A549 (cell line): Measurements from ENCODE around the gene PROX1. TPM values are rescaled to one million over a fixed set of nuclear protein-coding genes. Genes with fewer than 3 reads are reported as not detected.

Source experiments
- ATAC-seq, 2 experiments: fragments of 200-7000 bp in 1 of 2; fragments of >200 bp in 1 of 2; cut with Nextera tagmentation in 1 of 2; cut with Tn5 transposase in 1 of 2; 3 replicates each; pipeline versions ENCODE4 v1.8.0 to v1.9.1; 2018 to 2020; ENCODE audit warnings: mild to moderate bottlenecking in 1 of 2, moderate library complexity in 1 of 2
- CTCF ChIA-PET: fragments of 300-600 bp; sonication (Branson Sonifier 250); formaldehyde crosslinking; extraction: SDS; loops from one replicate; lab custom pipeline; 2021; ENCODE audit warnings: antibody characterized with exemption, inconsistent platforms; lab: Yijun Ruan, JAX
- POLR2A ChIA-PET: fragments of 350-600 bp; formaldehyde crosslinking; extraction: SDS; loops from one replicate; lab custom pipeline; 2021; ENCODE audit warnings: antibody characterized with exemption, inconsistent platforms; lab: Yijun Ruan, JAX
- DNase-seq, 2 experiments: peaks; one replicate each; pipeline versions ENCODE4 v3.0.0 to v3.0.0-alpha.2; 2011 to 2016; ENCODE audit warnings: low read depth in 1 of 2, low spot score in 1 of 2
- FAIRE-seq: peaks from 2 replicates; lab custom pipeline; 2011; peaks lifted over from hg19 to GRCh38; lab: Jason Lieb, UNC
- H3K27ac ChIP-seq, 2 experiments: fragments of >200 bp; sonication (Bioruptor Twin); formaldehyde crosslinking; 3 replicates each; pipeline ENCODE4 v1.5.1; 2016 to 2017
- H3K4me1 ChIP-seq: fragments of >200 bp; sonication (Bioruptor Twin); formaldehyde crosslinking; 3 replicates; pipeline ENCODE4 v1.6.1; 2016
- H3K4me2 ChIP-seq: fragments of >200 bp; sonication (Bioruptor Twin); formaldehyde crosslinking; 3 replicates; pipeline ENCODE4 v1.6.1; 2016
- H3K4me3 ChIP-seq: fragments of >200 bp; sonication (Bioruptor Twin); formaldehyde crosslinking; 3 replicates; pipeline ENCODE4 v1.5.1; 2016
- H3K9me3 ChIP-seq: fragments of >200 bp; sonication (Bioruptor Twin); formaldehyde crosslinking; 3 replicates; pipeline ENCODE4 v1.6.1; 2016
- BCL3 ChIP-seq: fragments of >200 bp; sonication (Bioruptor Twin); formaldehyde crosslinking; IDR thresholded peaks from 3 replicates; pipeline ENCODE4 v1.6.1; 2016
- CBX2 ChIP-seq: fragments of 200-600 bp; sonication (generic); IDR thresholded peaks from 2 replicates; pipeline ENCODE4 v1.6.1; 2016; ENCODE audit warnings: low read depth, mild to moderate bottlenecking, borderline replicate concordance
- CBX8 ChIP-seq: fragments of 200-600 bp; sonication (generic); IDR thresholded peaks from 2 replicates; pipeline ENCODE4 v1.6.1; 2016
- CHD2 ChIP-seq: fragments of 150-350 bp; IDR thresholded peaks from 2 replicates; pipeline ENCODE4 v1.6.1; 2014; ENCODE audit warnings: low read length; ENCODE audit not compliant: partially characterized antibody
- CHD4 ChIP-seq: fragments of 200-600 bp; sonication (generic); IDR thresholded peaks from 2 replicates; pipeline ENCODE4 v1.6.1; 2016; ENCODE audit warnings: antibody characterized with exemption, mild to moderate bottlenecking, borderline replicate concordance
- E2F6 ChIP-seq: IDR thresholded peaks from 2 replicates; pipeline ENCODE4 v1.6.1; 2012; ENCODE audit warnings: low read depth, borderline replicate concordance
- EHF ChIP-seq: fragments of 250-450 bp; sonication (Bioruptor Pico); IDR thresholded peaks from 2 replicates; pipeline ENCODE4 v1.5.0; 2020; ENCODE audit warnings: mild to moderate bottlenecking
- EHMT2 ChIP-seq: fragments of 200-600 bp; sonication (generic); IDR thresholded peaks from 2 replicates; pipeline ENCODE4 v1.6.1; 2016; ENCODE audit warnings: antibody characterized with exemption, low read depth, mild to moderate bottlenecking, moderate library complexity
- ELK1 ChIP-seq: fragments of 150-350 bp; IDR thresholded peaks from 2 replicates; pipeline ENCODE4 v1.6.1; 2014; ENCODE audit warnings: low read depth, mild to moderate bottlenecking, low read length
- FOSB ChIP-seq: fragments of 250-450 bp; sonication (Bioruptor Pico); IDR thresholded peaks from 2 replicates; pipeline ENCODE4 v1.5.0; 2020; ENCODE audit warnings: mild to moderate bottlenecking, moderate library complexity
- FOSL2 ChIP-seq, 2 experiments: fragments of 450-650 bp in 1 of 2; fragments of >200 bp in 1 of 2; sonication (Bioruptor Twin) in 1 of 2; formaldehyde crosslinking; IDR thresholded peaks; 2 replicates each; pipeline versions ENCODE4 v1.5.0 to v1.6.1; 2016 to 2020; ENCODE audit warnings: mild to moderate bottlenecking in 1 of 2, moderate library complexity in 1 of 2
- HDAC2 ChIP-seq: fragments of 200-600 bp; sonication (generic); IDR thresholded peaks from 2 replicates; pipeline ENCODE4 v1.6.1; 2016
- HOXB5 ChIP-seq: fragments of 250-450 bp; sonication (Bioruptor Pico); IDR thresholded peaks from 2 replicates; pipeline ENCODE4 v1.5.0; 2020; ENCODE audit warnings: mild to moderate bottlenecking, moderate library complexity
- JUN ChIP-seq, 2 experiments: fragments of >200 bp; sonication (Bioruptor Twin); formaldehyde crosslinking; IDR thresholded peaks; 2 replicates in 1 of 2; 3 replicates in 1 of 2; pipeline ENCODE4 v1.6.1; 2016 to 2017
- KDM5A ChIP-seq: fragments of 200-600 bp; sonication (generic); IDR thresholded peaks from 2 replicates; pipeline ENCODE4 v1.6.1; 2016; ENCODE audit warnings: antibody characterized with exemption, mild to moderate bottlenecking
- MAFK ChIP-seq: fragments of 450-650 bp; IDR thresholded peaks from 2 replicates; pipeline ENCODE4 v1.6.1; 2014; ENCODE audit not compliant: partially characterized antibody
- MAZ ChIP-seq: fragments of 150-350 bp; IDR thresholded peaks from 2 replicates; pipeline ENCODE4 v1.6.1; 2014; ENCODE audit warnings: antibody characterized with exemption, low read depth, low read length, borderline replicate concordance
- NPAS2 ChIP-seq: fragments of 250-450 bp; sonication (Bioruptor Pico); IDR thresholded peaks from 2 replicates; pipeline ENCODE4 v1.8.0; 2022; ENCODE audit warnings: mild to moderate bottlenecking, moderate library complexity, borderline replicate concordance
- PHF8 ChIP-seq: fragments of 200-600 bp; sonication (generic); IDR thresholded peaks from 2 replicates; pipeline ENCODE4 v1.6.1; 2016; ENCODE audit warnings: low read depth, mild to moderate bottlenecking, antibody characterized with exemption, moderate library complexity, borderline replicate concordance
- POLR2AphosphoS2 ChIP-seq: conservative IDR thresholded peaks from 2 replicates; pipeline ENCODE4 v1.6.1; 2012; ENCODE audit warnings: low read length, improper control_type of control experiment, inconsistent platforms
- RARB ChIP-seq: fragments of 250-450 bp; sonication (Bioruptor Pico); IDR thresholded peaks from 2 replicates; pipeline ENCODE4 v1.8.0; 2021; ENCODE audit warnings: mild to moderate bottlenecking, moderate library complexity
- RFX5 ChIP-seq: fragments of 450-650 bp; IDR thresholded peaks from 2 replicates; pipeline ENCODE4 v1.7.1; 2014; ENCODE audit warnings: antibody characterized with exemption, mild to moderate bottlenecking, moderate library complexity
- RNF2 ChIP-seq: fragments of 200-600 bp; sonication (generic); IDR thresholded peaks from 2 replicates; pipeline ENCODE4 v1.6.1; 2016; ENCODE audit warnings: low read depth, mild to moderate bottlenecking, antibody characterized with exemption, moderate library complexity, borderline replicate concordance
- TP53 ChIP-seq: fragments of 250-450 bp; sonication (Bioruptor Pico); IDR thresholded peaks from 2 replicates; pipeline ENCODE4 v1.5.0; 2021; ENCODE audit warnings: mild to moderate bottlenecking, moderate library complexity
- ZC3H11A ChIP-seq: fragments of 450-650 bp; IDR thresholded peaks from 2 replicates; pipeline ENCODE4 v1.6.1; 2014; ENCODE audit warnings: antibody characterized with exemption, mild to moderate bottlenecking
- ZFP36 ChIP-seq: fragments of 450-650 bp; IDR thresholded peaks from 2 replicates; pipeline ENCODE4 v1.6.1; 2014; ENCODE audit warnings: borderline replicate concordance; ENCODE audit not compliant: partially characterized antibody
- ZNF302 ChIP-seq: fragments of 250-450 bp; sonication (Bioruptor Pico); IDR thresholded peaks from 2 replicates; pipeline ENCODE4 v1.9.0; 2021; ENCODE audit warnings: inconsistent platforms, mild to moderate bottlenecking, moderate library complexity
- ZSCAN20 ChIP-seq: fragments of 250-450 bp; sonication (Bioruptor Pico); IDR thresholded peaks from 2 replicates; pipeline ENCODE4 v1.8.0; 2022; ENCODE audit warnings: mild to moderate bottlenecking, moderate library complexity
- WGBS: methylation state at CpG from one replicate; pipeline ENCODE4 v1.1.6; 2017; ENCODE audit errors: missing lambda C conversion rate; 5-methylcytosine and 5-hydroxymethylcytosine counted together
- polyA plus RNA-seq, 4 experiments: library from polyadenylated mRNA; depleted of rRNA in 3 of 4; stranded (reverse); fragments of >200 nt; fragmentation: RNase III in 1 of 4; extraction: RNeasy Plus Mini Kit Qiagen cat#74134 plus additional on column Dnase treatment in 1 of 4; gene quantifications; 2 replicates in 3 of 4; 3 replicates in 1 of 4; pipeline ENCODE4 v1.2.3, GENCODE V29; 2011 to 2017
- TF ChIP-seq, protein P1 (sequence below): fragments of 250-450 bp; sonication (Bioruptor Pico); IDR thresholded peaks from 2 replicates; pipeline ENCODE4 v1.5.0; 2021; ENCODE audit warnings: mild to moderate bottlenecking, moderate library complexity, borderline replicate concordance

Gene PROX1
- polyA plus RNA-seq, 2 of the 4 experiments (the other 2 are of a cell fraction), result 0.01 to 0.06 TPM

GRCh38 chr1:214010717-214011116 lies 22.9 kb downstream of the PROX1 start:
- DNase-seq (no peak), ATAC-seq (no peak), FAIRE-seq (no peak)
- POLR2A ChIA-PET, result no interaction called here
- no peaks in the 10 kb centered on the region for H3K4me1 ChIP-seq
- no peak overlapping the region for H3K27ac ChIP-seq
- WGBS, result 47% methylated on average over 2 of the region's 2 CpGs
- H3K9me3 ChIP-seq, result no peaks in the 10 kb centered on the region
- H3K4me2 ChIP-seq, result no peak overlapping the region
- no peak overlapping the region for H3K4me3 ChIP-seq
- TF ChIP-seq CBX8 (no peak), EHF (CRISPR knock-in tag) (no peak), HOXB5 (no peak), ZNF302 (CRISPR knock-in tag) (no peak), JUN (IDR thresholded peaks at IDR 0.05) (no peak), POLR2AphosphoS2 (no peak), CHD2 (no peak), ZC3H11A (no peak), FOSB (CRISPR knock-in tag) (no peak), MAZ (no peak), ELK1 (no peak), CHD4 (no peak), TP53 (CRISPR knock-in tag) (no peak), NPAS2 (CRISPR knock-in tag) (no peak), PHF8 (no peak), RNF2 (no peak), KDM5A (no peak), ZFP36 (no peak), FOSL2 (IDR thresholded peaks at IDR 0.05) (no peak), FOSL2 (CRISPR knock-in tag; IDR thresholded peaks at IDR 0.05) (no peak), RFX5 (no peak)
- CTCF ChIA-PET, result no interaction called here

GRCh38 chr1:214012418-214012817 lies 24.6 kb downstream of the PROX1 start:
- H3K27ac ChIP-seq, result no peak overlapping the region
- H3K4me3 ChIP-seq, result no peak overlapping the region
- POLR2A ChIA-PET, result no interaction called here
- no peak for ATAC-seq
- no peaks in the 10 kb centered on the region for H3K4me1 ChIP-seq
- DNase-seq, result no peak
- FAIRE-seq, result no peak
- 0% methylated on average over 2 of the region's 2 CpGs for WGBS
- CTCF ChIA-PET, result no interaction called here
- no peak for TF ChIP-seq MAFK
- TF ChIP-seq BCL3, result no peak
- TF ChIP-seq E2F6, result no peak
- TF ChIP-seq JUN (IDR thresholded peaks at IDR 0.05), result no peak
- no peak for TF ChIP-seq HDAC2
- TF ChIP-seq, protein P1, sequence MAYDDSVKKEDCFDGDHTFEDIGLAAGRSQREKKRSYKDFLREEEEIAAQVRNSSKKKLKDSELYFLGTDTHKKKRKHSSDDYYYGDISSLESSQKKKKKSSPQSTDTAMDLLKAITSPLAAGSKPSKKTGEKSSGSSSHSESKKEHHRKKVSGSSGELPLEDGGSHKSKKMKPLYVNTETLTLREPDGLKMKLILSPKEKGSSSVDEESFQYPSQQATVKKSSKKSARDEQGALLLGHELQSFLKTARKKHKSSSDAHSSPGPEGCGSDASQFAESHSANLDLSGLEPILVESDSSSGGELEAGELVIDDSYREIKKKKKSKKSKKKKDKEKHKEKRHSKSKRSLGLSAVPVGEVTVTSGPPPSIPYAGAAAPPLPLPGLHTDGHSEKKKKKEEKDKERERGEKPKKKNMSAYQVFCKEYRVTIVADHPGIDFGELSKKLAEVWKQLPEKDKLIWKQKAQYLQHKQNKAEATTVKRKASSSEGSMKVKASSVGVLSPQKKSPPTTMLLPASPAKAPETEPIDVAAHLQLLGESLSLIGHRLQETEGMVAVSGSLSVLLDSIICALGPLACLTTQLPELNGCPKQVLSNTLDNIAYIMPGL (CRISPR knock-in tag), result no peak
- no peak for TF ChIP-seq PHF8
- no peak for TF ChIP-seq EHMT2
- TF ChIP-seq RARB (CRISPR knock-in tag), result no peak
- no peak for TF ChIP-seq ZSCAN20 (CRISPR knock-in tag)
- TF ChIP-seq CBX2, result no peak
- no peak for TF ChIP-seq ZFP36
- no peak for TF ChIP-seq NPAS2 (CRISPR knock-in tag)
- no peaks in the 10 kb centered on the region for H3K9me3 ChIP-seq
- no peak overlapping the region for H3K4me2 ChIP-seq
